H9 (cell line): ENCODE results near the gene TNIP2. TPM values are rescaled to one million over a fixed set of nuclear protein-coding genes. Genes with fewer than 3 reads are reported as not detected.

ENCODE experiments used
- DNase-seq: peaks from one replicate; pipeline ENCODE4 v3.0.0-alpha.2; 2017
- H2AFZ ChIP-seq: one replicate; pipeline ENCODE4 v1.6.1; 2013; ENCODE audit warnings: mild to moderate bottlenecking, low read length, control low read depth, moderate library complexity
- H2AK5ac ChIP-seq: 2 replicates; pipeline ENCODE4 v1.6.1; 2013; ENCODE audit warnings: low read length, control low read depth, mixed read lengths; ENCODE audit not compliant: insufficient read length
- H2BK120ac ChIP-seq: one replicate; pipeline ENCODE4 v1.6.1; 2013; ENCODE audit warnings: low read depth, mild to moderate bottlenecking, low read length, control low read depth, inconsistent platforms; ENCODE audit not compliant: poor library complexity, severe bottlenecking
- H2BK12ac ChIP-seq: 2 replicates; pipeline ENCODE4 v1.6.1; 2013; ENCODE audit warnings: low read length, control low read depth, mixed read lengths, low read depth; ENCODE audit not compliant: insufficient read length
- H2BK15ac ChIP-seq: 2 replicates; pipeline ENCODE4 v1.6.1; 2013; ENCODE audit warnings: low read depth, low read length, control low read depth
- H2BK20ac ChIP-seq: one replicate; pipeline ENCODE4 v1.6.1; 2013; ENCODE audit warnings: low read depth, mild to moderate bottlenecking, low read length, control low read depth, inconsistent platforms; ENCODE audit not compliant: poor library complexity, severe bottlenecking
- H2BK5ac ChIP-seq: 2 replicates; pipeline ENCODE4 v1.6.1; 2013; ENCODE audit warnings: low read length, control low read depth, mixed read lengths; ENCODE audit not compliant: insufficient read length
- H3K14ac ChIP-seq: 2 replicates; pipeline ENCODE4 v1.6.1; 2013; ENCODE audit warnings: low read length, control low read depth; ENCODE audit not compliant: insufficient read depth
- H3K18ac ChIP-seq: 2 replicates; pipeline ENCODE4 v1.6.1; 2013; ENCODE audit warnings: low read depth, mild to moderate bottlenecking, mixed read lengths, low read length, control low read depth; ENCODE audit not compliant: insufficient read length
- H3K23ac ChIP-seq: 2 replicates; pipeline ENCODE4 v1.6.1; 2013; ENCODE audit warnings: low read length, control low read depth, mixed read lengths, low read depth; ENCODE audit not compliant: insufficient read length
- H3K23me2 ChIP-seq: 2 replicates; pipeline ENCODE4 v1.6.1; 2013; ENCODE audit warnings: low read depth, mild to moderate bottlenecking, mixed read lengths, low read length, control low read depth; ENCODE audit not compliant: insufficient read length, poor library complexity, severe bottlenecking
- H3K27ac ChIP-seq: 2 replicates; pipeline ENCODE4 v1.5.1; 2013; ENCODE audit warnings: low read length, control low read depth, mixed read lengths, low read depth; ENCODE audit not compliant: insufficient read length
- H3K27me3 ChIP-seq: 2 replicates; pipeline ENCODE4 v1.6.1; 2013; ENCODE audit warnings: low read length, control low read depth, inconsistent platforms; ENCODE audit not compliant: insufficient read depth
- H3K4ac ChIP-seq: 2 replicates; pipeline ENCODE4 v1.6.1; 2013; ENCODE audit warnings: low read depth, mild to moderate bottlenecking, control low read depth, inconsistent platforms, low read length, moderate library complexity
- H3K4me1 ChIP-seq: 2 replicates; pipeline ENCODE4 v1.6.1; 2013; ENCODE audit warnings: low read length, control low read depth, inconsistent platforms; ENCODE audit not compliant: insufficient read depth
- H3K4me2 ChIP-seq: 2 replicates; pipeline ENCODE4 v1.6.1; 2013; ENCODE audit warnings: low read length, control low read depth, mixed read lengths; ENCODE audit not compliant: insufficient read length, insufficient read depth
- H3K56ac ChIP-seq: 2 replicates; pipeline ENCODE4 v1.6.1; 2013; ENCODE audit warnings: low read depth, mild to moderate bottlenecking, mixed read lengths, low read length, control low read depth; ENCODE audit not compliant: insufficient read length
- H3K79me1 ChIP-seq: 2 replicates; pipeline ENCODE4 v1.6.1; 2013; ENCODE audit warnings: low read depth, mild to moderate bottlenecking, moderate library complexity, low read length, control low read depth, inconsistent platforms; ENCODE audit not compliant: insufficient read depth, poor library complexity, severe bottlenecking
- H3K79me2 ChIP-seq: 2 replicates; pipeline ENCODE4 v1.6.1; 2013; ENCODE audit warnings: low read length, control low read depth, inconsistent platforms; ENCODE audit not compliant: insufficient read depth
- H3K9ac ChIP-seq: 2 replicates; pipeline ENCODE4 v1.6.1; 2013; ENCODE audit warnings: low read length, control low read depth, mixed read lengths; ENCODE audit not compliant: insufficient read length; ENCODE audit errors: extremely low read depth
- H3K9me3 ChIP-seq: one replicate; pipeline ENCODE4 v1.6.1; 2013; ENCODE audit warnings: low read depth, low read length, inconsistent platforms; ENCODE audit not compliant: control insufficient read depth
- H3T11ph ChIP-seq: one replicate; pipeline ENCODE4 v1.6.1; 2013; ENCODE audit warnings: mild to moderate bottlenecking, low read length, control low read depth, inconsistent platforms
- H4K20me1 ChIP-seq: one replicate; pipeline ENCODE4 v1.6.1; 2013; ENCODE audit not compliant: control insufficient read depth, insufficient read length, insufficient read depth
- H4K5ac ChIP-seq: 2 replicates; pipeline ENCODE4 v1.6.1; 2013; ENCODE audit warnings: low read depth, mild to moderate bottlenecking, mixed read lengths, low read length, control low read depth; ENCODE audit not compliant: insufficient read length
- H4K8ac ChIP-seq: replicated peaks from 2 replicates; pipeline ENCODE4 v1.6.1; 2013; ENCODE audit warnings: low read length, control low read depth, mixed read lengths, low read depth; ENCODE audit not compliant: insufficient read length
- H4K91ac ChIP-seq: 2 replicates; pipeline ENCODE4 v1.6.1; 2013; ENCODE audit warnings: low read depth, mild to moderate bottlenecking, moderate library complexity, mixed read lengths, low read length, control low read depth; ENCODE audit not compliant: insufficient read length
- H3K27ac Mint-ChIP-seq, 3 experiments: 2 replicates in 2 of 3; 3 replicates in 1 of 3; pipeline ENCODE4 v1.8.0; 2020 to 2021; ENCODE audit warnings: mixed read lengths in 3 of 3, mild to moderate bottlenecking in 1 of 3, moderate library complexity in 1 of 3
- H3K27me3 Mint-ChIP-seq: 2 replicates; pipeline ENCODE4 v1.8.0; 2021; ENCODE audit warnings: low read depth, mild to moderate bottlenecking, moderate library complexity, mixed read lengths
- H3K36me3 Mint-ChIP-seq, 3 experiments: 2 replicates in 2 of 3; 3 replicates in 1 of 3; pipeline ENCODE4 v1.8.0; 2020 to 2021; ENCODE audit warnings: low read depth in 3 of 3, mixed read lengths in 3 of 3; ENCODE audit not compliant: insufficient read depth in 1 of 3
- H3K4me1 Mint-ChIP-seq, 2 experiments: 2 replicates each; pipeline ENCODE4 v1.8.0; 2020; ENCODE audit warnings: mixed read lengths in 2 of 2
- H3K4me3 Mint-ChIP-seq, 2 experiments: 2 replicates in 1 of 2; 3 replicates in 1 of 2; pipeline ENCODE4 v1.8.0; 2020 to 2021; ENCODE audit warnings: mild to moderate bottlenecking in 2 of 2, mixed read lengths in 2 of 2, moderate library complexity in 1 of 2
- H3K9me3 Mint-ChIP-seq, 2 experiments: 2 replicates in 1 of 2; 3 replicates in 1 of 2; pipeline ENCODE4 v1.8.0; 2020; ENCODE audit warnings: mild to moderate bottlenecking in 2 of 2, mixed read lengths in 2 of 2, moderate library complexity in 1 of 2
- CTCF ChIP-seq: fragments of 200-600 bp; sonication (generic); conservative IDR thresholded peaks from 3 replicates; pipeline ENCODE4 v1.8.0; 2021; ENCODE audit warnings: antibody characterized with exemption, mild to moderate bottlenecking
- WGBS: extraction: QIAGEN DNeasy Blood & Tissue Kit; methylation state at CpG from one replicate; pipeline ENCODE4 v1.1.7; 2013; ENCODE audit warnings: missing lambda C conversion rate, low lambda C conversion rate, mixed read lengths; ENCODE audit not compliant: insufficient read length; ENCODE audit errors: extremely low coverage; 5-methylcytosine and 5-hydroxymethylcytosine counted together
- total RNA-seq: library from RNA; stranded (reverse); gene quantifications from 2 replicates; pipeline ENCODE4 v1.2.1, GENCODE V29; 2021

Gene TNIP2
- total RNA-seq, 1 experiment from 2014 or later = 44.7 TPM

- no peaks in the 10 kb centered on the region for H3K79me1 ChIP-seq
- no peak overlapping the region for H3K23ac ChIP-seq
- H3K9me3 ChIP-seq = no peaks in the 10 kb centered on the region
- H3K27me3 ChIP-seq = no peaks in the 10 kb centered on the region
- DNase-seq = no peak
- no peak overlapping the region for H3K27ac ChIP-seq
- H3K23me2 ChIP-seq = no peaks in the 10 kb centered on the region
- Mint-ChIP-seq H3K9me3 (no peaks in the 10 kb centered on the region), H3K27me3 (no peaks in the 10 kb centered on the region; the same call in 1 of the 2 replicates), H3K36me3 (0 out of 7 replicates have a peak, but pooled peaks cover 0 to 2% (median 0%) of the 10 kb centered on the region in 3 experiments), H3K4me1 (peaks cover 8 to 19% of the 10 kb centered on the region in 2 experiments), H3K4me3 (no peak overlapping the region), H3K27ac (peak overlapping the region in 2 of 3 experiments; percentile 18 to 49; a peak in 1 of 7 replicates)
- no peak overlapping the region for H4K91ac ChIP-seq
- no CpG with 5 or more reads among the region's 13 CpGs for WGBS
- H2AFZ ChIP-seq = no peak overlapping the region
- H2BK12ac ChIP-seq = no peak overlapping the region
- no peaks in the 10 kb centered on the region for H3K79me2 ChIP-seq
- no peak overlapping the region for H2BK120ac ChIP-seq
- no peak overlapping the region for H2AK5ac ChIP-seq
- H2BK15ac ChIP-seq = no peak overlapping the region
- H3K9ac ChIP-seq = no peak overlapping the region
- H3T11ph ChIP-seq = no peak overlapping the region
- no peak overlapping the region for H3K18ac ChIP-seq
- H3K56ac ChIP-seq = no peak overlapping the region
- H4K5ac ChIP-seq = no peak overlapping the region
- H4K20me1 ChIP-seq = peaks cover 5% of the 10 kb centered on the region
- H3K4me1 ChIP-seq = no peaks in the 10 kb centered on the region
- no peak overlapping the region for H3K4ac ChIP-seq
- H2BK20ac ChIP-seq = no peak overlapping the region
- TF ChIP-seq CTCF = no peak
- peak overlapping the region; percentile 34; the same call in 1 of the 2 replicates for H3K14ac ChIP-seq
- H2BK5ac ChIP-seq = no peak overlapping the region
- no peak overlapping the region for H3K4me2 ChIP-seq
- H4K8ac ChIP-seq = no peak overlapping the region
These were observed 48.9 kb upstream of the TNIP2 start for GRCh38 chr4:2804973-2805501.
